SKM-1 treated with dmso at 0.1 percent for 144 hours (cell line): ENCODE results near the gene FHOD1.
A peak's percentile ranks its signal among the peaks of the same experiment; 100 is the strongest.

ENCODE experiments used
- DNase-seq: peaks from one replicate; lab custom pipeline; 2025; ENCODE audit not compliant: unreplicated experiment; lab: John Stamatoyannopoulos, UW

Gene FHOD1

DNA sequence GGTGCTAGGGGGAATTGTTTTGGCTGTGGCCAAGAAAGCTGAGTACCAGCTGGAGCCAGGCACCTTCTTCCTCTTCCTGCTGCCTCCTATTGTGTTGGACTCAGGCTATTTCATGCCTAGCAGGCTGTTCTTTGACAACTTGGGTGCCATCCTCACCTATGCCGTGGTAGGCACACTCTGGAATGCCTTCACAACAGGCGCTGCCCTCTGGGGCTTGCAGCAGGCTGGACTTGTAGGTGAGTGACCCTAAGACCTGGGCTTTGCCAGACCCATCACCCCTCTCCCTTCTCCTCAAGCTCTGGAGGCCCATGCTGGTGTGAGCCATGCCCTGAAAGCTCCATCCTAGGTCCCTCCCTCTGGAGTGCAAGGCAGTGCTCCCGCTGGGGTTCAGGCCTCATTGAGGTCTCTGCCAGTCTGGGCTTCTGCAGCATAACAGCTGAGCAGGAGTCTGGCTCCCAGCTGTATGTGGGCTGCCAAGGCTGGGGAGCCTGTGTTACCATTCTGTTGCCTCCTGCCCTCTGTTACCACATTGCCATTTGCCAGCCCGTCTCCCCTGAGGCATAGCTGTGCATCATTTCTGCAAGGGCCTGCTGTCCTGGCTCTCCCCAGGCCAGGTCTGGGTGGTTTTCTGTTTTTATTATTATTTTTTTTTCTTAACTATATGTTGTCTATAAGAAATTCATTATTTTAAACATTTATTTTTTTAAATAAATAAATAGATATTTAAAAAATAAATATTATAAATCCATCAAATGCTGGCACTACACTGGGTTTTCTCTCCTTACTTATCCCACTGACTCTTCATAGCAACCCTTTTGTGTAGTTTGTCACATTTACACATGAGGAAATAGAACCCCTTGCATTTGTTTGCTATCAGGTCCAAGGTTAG, 5.6 kb upstream of the FHOD1 start:
- DNase-seq = no peak

- DNase-seq = no peak
These were observed 2.7 kb upstream of the FHOD1 start for GRCh38 chr16:67250045-67250327.

GRCh38 chr16:67249178-67250044, 2.1 kb upstream of the FHOD1 start:
- no peak for DNase-seq

GRCh38 chr16:67248401-67249177, 1.3 kb upstream of the FHOD1 start, which contains the start of gene SLC9A5:
Gene SLC9A5 (plus strand): TSS chr16:67248979. CDS start chr16:67249015, 36 bp downstream.
- no peak for DNase-seq

GRCh38 chr16:67248073-67248400, 756 bp upstream of the FHOD1 start:
- DNase-seq = no peak

DNA sequence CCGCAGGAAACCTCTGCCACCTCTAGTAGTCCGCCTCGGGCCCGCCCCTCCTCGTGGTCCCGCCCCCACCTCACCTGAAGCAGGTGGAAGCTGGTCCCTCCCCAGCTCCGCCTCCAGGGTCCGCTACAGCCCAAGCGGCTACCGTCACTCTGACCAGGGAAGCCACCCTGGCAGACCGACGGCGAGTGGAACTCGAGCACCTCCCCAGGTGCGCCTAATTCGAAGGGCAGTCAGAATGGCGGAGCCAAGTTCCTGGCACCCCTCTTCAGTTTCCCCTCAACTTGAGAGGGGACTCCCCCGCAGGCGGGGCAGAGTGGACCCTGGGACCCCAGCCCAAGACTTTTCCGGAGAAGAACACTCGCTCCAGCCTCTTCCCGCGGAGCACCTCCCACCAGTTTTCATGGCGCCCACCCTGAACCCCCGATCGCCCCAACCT, 507 bp downstream of the FHOD1 start:
- no peak for DNase-seq

DNA sequence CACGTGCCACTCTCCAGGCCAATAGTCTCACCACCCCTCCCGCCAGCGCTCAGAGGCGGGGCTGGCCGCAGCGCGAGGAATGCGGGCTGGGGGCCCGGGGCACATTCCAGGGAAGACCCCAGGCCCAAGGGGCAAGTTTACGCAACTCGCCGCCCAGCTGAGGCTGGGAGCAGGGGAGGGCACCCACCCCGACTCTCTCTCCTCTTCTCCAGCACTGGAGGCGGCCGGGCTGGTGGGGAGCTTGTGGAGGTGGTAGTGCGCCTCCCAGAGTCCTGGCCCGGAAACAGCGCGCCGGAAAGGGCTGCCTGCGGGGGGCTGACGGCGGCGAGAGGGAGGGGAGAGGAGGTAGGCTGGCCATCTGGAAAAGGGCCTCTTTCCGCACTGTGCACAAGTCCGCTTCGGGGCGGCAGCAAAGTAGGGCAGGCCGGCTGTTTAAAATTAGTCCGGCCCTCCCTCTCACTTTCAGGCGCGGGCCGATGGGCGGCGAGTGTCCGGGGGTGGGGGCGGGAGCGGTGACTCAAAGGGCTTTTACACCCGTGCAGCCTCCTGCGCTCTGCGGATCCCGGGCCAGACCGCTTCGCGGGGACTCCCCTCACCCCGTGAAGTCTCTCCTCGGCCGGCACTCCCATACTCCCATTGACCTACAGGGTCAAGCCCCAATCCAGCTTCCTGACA, 1.1 kb downstream of the FHOD1 start:
- DNase-seq = no peak

GRCh38 chr16:67245674-67246080, 1.6 kb downstream of the FHOD1 start:
- DNase-seq = no peak

- DNase-seq = no peak
These were observed 2.1 kb downstream of the FHOD1 start for GRCh38 chr16:67245186-67245585.

DNA sequence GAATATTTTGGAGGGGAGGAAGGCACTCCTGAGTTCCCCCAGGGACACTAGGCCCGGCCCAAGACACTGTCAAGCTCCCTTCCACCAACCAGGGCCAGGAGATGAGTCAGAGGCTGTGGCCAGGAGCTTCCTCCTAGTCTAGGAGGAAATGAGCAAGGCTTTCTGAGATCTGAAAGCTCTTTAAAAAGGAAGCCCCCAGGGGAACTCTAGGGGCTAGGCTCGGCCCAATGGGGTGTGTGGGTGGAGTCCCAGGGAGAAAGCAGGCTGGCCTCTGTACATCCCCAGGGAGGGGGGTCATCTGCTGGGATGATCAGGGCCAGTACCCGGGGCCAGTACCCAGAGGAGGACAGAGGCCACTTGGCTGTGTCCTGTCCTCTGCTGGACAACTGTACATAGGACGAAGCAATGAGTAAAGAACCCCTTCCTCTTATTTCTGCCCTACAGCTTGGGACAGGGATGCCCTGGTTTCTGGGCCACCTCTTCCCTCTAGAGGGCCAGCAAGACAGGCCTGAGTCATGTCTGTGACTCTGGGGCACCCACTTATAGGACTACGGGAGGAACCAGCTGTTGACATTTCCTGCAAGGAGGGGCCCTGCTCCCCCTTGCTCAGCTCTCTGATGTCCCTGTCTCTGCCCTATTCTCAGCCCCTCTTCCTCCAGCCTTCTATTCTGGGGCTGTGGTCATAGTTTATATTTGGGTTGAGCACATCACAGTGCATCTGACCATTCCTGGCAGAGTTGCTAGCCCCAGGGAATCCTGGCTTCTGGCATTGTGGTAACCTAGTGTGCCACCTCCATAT, 2.7 kb downstream of the FHOD1 start:
- DNase-seq = peak; percentile 92

DNA sequence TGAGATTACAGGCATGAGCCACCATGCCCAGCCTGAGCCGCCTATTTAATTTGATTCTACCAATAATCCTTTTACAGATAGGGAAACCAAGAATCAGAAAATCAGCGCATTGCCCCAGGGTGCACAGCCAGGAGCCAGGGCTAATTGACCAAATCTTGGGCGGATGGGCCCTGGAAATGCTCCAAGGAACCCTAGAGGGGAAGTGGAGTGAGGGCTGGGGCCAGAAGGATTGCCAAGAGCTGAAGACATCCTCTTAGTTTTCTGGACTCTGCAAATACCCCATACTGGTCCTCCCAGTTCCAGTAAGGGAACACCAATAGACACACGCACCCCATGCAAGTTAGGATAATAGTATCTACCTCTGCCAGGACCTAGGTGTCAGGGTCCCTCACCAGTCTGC, 3.8 kb downstream of the FHOD1 start:
- DNase-seq = peak; percentile 5

DNA sequence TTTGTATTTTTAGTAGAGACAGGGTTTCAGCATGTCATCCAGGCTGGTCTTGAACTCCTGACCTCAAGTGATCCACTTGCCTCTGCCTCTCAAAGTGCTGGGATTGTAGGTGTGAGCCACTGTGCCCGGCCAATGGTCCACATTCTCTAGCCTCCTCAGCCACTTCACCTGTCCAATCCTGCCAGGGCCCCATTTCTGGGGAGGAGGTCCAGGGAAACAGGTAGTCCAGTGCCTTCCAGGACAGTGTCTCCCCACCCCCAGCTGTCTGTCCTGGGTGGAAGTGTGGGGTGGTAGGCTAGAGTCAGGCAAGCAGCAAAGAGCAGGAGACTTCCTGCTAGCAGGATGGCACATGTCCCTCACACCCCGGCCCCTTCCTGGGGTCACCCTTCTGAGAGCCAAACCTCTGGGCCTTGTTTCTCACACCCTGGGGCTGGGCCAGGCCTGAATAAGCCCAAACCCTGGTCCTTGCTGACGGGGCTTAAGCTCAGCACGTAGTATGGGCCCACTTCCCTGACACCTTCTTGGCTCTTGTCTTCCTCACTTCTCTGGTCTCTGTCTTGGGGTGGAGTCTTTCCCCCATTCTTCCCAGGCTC, 5.0 kb downstream of the FHOD1 start:
- no peak for DNase-seq

GRCh38 chr16:67241008-67241900, 6.0 kb downstream of the FHOD1 start:
- DNase-seq = no peak

- DNase-seq = no peak
These were observed 6.8 kb downstream of the FHOD1 start for GRCh38 chr16:67240506-67240905.

DNA sequence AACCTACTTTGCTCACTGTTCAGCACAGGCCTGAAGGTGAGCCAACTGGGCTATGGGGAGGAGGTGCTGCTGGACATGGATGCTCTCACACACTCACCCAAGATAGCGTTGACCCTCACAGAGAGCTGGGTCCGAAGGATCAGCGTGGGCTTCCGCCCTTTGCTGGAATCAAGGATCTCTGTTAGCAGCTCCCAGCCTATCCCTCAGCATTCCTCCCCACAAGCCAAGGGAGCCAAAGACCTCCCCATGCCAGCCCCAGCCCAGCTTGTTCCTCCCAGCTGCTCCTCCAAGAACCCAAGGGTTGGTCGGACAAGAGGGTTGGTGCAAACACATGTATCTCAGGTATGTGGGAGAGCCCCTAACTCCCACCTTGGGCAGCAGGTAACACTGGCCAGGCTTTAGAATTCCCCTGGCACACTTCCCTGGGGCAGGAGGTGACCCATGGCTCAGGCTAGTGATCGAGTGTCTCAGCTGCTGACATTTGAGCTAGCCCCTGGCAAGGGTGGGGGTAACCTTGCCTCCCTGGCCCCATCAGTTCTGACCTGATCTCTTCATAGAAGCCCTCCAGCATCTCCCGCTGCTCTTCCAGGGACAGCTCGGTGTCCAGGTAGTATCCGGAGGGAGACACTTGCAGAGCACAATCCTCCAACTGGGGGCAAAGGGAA, 8.3 kb downstream of the FHOD1 start:
- DNase-seq = no peak

DNA sequence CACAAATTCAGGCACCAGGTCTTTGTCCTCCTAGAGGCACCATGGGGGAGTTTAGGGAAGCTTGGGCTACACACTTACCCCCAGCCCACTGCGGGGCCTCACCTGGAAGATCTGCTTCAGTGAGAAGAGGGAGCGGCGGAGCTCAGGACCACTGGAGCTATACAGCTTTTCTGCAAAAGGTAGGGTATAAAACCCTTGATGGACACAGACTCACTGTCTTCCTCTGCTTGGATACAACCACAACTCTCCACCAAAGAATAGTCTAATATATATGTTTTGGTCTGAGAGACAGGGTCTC, 9.1 kb downstream of the FHOD1 start:
- DNase-seq = no peak

DNA sequence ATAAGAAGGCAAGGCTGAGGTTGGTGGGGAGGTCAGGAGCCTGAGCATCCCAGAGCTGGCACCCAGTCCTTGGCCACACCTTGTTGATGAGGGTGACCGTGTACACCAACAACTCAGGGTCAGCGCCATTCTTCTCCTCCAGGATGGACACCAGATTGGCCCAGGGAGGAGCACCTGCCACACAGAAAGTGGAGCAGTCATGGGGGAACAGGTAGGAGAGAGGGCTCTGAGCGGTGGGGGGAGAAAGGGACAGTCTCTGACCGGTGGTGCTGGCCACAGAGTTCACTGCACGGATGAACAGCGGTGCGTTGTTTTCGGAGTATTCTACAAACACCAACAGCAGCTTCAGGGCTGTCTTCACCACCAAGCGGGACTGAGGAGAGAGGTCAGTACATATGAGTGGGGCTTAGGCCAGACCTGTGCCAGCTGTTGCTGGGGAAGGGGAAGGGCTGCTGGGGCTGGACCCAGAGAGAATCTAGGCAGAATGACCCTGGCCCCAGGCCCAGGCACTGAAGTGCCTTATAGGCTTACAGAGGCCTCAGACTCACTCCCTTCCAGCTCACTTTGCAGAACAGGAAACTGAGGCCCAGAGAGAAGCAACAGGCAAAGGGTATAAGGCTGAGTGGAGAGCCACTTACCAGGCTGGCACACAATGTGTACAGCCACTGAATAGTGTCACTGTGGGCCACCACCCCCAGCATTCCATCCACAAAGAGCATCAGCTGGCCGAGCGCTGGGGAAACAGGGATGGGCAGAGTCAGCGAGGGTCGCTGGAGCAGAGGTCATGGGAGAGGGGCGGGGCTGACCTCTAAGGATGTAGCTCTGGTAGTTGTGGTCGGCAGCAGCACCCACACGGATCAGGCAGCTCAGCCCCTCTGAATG, 9.6 kb downstream of the FHOD1 start:
- no peak for DNase-seq
